Peyer's patch (tissue), 4 donors: ENCODE results near the gene DRD4. TPM values are rescaled to one million over a fixed set of nuclear protein-coding genes. Genes with fewer than 3 reads are reported as not detected.

Source experiments
- DNase-seq, 3 donors: peaks; one replicate each; pipeline ENCODE4 v3.0.0-alpha.2; 2017 to 2019
- H3K27ac ChIP-seq, 4 donors: fragments of 200-600 bp; sonication (generic); one replicate each; pipeline ENCODE4 v1.5.1; 2016 to 2019
- H3K27me3 ChIP-seq, 2 donors: fragments of 200-600 bp; sonication (generic); one replicate each; pipeline ENCODE4 v1.5.1; 2019
- H3K36me3 ChIP-seq, 3 donors: fragments of 200-600 bp; sonication (generic); one replicate each; pipeline ENCODE4 v1.5.1; 2016 to 2019
- H3K4me1 ChIP-seq, 4 donors: fragments of 200-600 bp; sonication (generic); one replicate each; pipeline ENCODE4 v1.5.1; 2016 to 2019
- H3K4me3 ChIP-seq, 4 donors: fragments of 200-600 bp; sonication (generic); 1 replicate in 3 of 4; 2 replicates in 1 of 4; pipeline ENCODE4 v1.5.1; 2016 to 2019; ENCODE audit warnings: mild to moderate bottlenecking in 1 of 4
- H3K9me3 ChIP-seq, 4 donors: fragments of 200-600 bp; sonication (generic); one replicate each; pipeline ENCODE4 v1.5.1; 2016 to 2019; ENCODE audit warnings: mild to moderate bottlenecking in 1 of 4
- CTCF ChIP-seq, 6 experiments: fragments of 450-650 bp in 4 of 6; fragments of 200-600 bp in 2 of 6; sonication (generic) in 1 of 6; IDR thresholded peaks; one replicate each; pipeline ENCODE4 v1.5.1; 2017 to 2019; ENCODE audit warnings: antibody characterized with exemption in 6 of 6, mild to moderate bottlenecking in 3 of 6, moderate library complexity in 1 of 6
- POLR2A ChIP-seq, 2 donors: fragments of 450-650 bp; IDR thresholded peaks; one replicate each; pipeline ENCODE4 v1.5.1; 2017; ENCODE audit warnings: antibody characterized with exemption in 2 of 2, mild to moderate bottlenecking in 2 of 2, moderate library complexity in 2 of 2
- total RNA-seq, 4 donors: library from RNA; depleted of rRNA; stranded (reverse); fragments of >200 nt; gene quantifications; one replicate each; pipeline ENCODE4 v1.1.0, GENCODE V29; 2016

DRD4 gene
- total RNA-seq, 4 donors from 2014 or later, result 1.6 to 3.0 TPM; not detected in 2

- Histone ChIP-seq H3K36me3 (no peaks in the 10 kb centered on the region), H3K27ac (peak overlapping the region in 2 of 4 donors; percentile 5 to 67), H3K4me3 (no peak overlapping the region), H3K9me3 (no peaks in the 10 kb centered on the region), H3K4me1 (no peaks in the 10 kb centered on the region), H3K27me3 (no peaks in the 10 kb centered on the region)
- no peak for DNase-seq
- TF ChIP-seq CTCF (IDR thresholded peaks at IDR 0.05) (no peak), POLR2A (IDR thresholded peaks at IDR 0.05) (no peak)
These were observed 28.7 kb downstream of the DRD4 start for GRCh38 chr11:665704-666281.

GRCh38 chr11:673866-674265 is 36.8 kb downstream of the DRD4 start:
- no peaks in the 10 kb centered on the region for H3K4me1 ChIP-seq
- peaks cover 0 to 59% (median 0%) of the 10 kb centered on the region in 3 donors for H3K36me3 ChIP-seq
- no peak overlapping the region for H3K4me3 ChIP-seq
- H3K27ac ChIP-seq, result no peak overlapping the region
- no peaks in the 10 kb centered on the region for H3K27me3 ChIP-seq
- DNase-seq, result no peak
- no peaks in the 10 kb centered on the region for H3K9me3 ChIP-seq
- TF ChIP-seq POLR2A (IDR thresholded peaks at IDR 0.05) (no peak), CTCF (IDR thresholded peaks at IDR 0.05) (no peak)

GRCh38 chr11:674406-674805 is 37.3 kb downstream of the DRD4 start:
- Histone ChIP-seq H3K9me3 (no peaks in the 10 kb centered on the region), H3K27me3 (no peaks in the 10 kb centered on the region), H3K36me3 (peaks cover 0 to 63% (median 0%) of the 10 kb centered on the region in 3 donors), H3K4me3 (no peak overlapping the region), H3K27ac (no peak overlapping the region), H3K4me1 (no peaks in the 10 kb centered on the region)
- DNase-seq, result no peak
- TF ChIP-seq POLR2A (IDR thresholded peaks at IDR 0.05) (no peak), CTCF (IDR thresholded peaks at IDR 0.05) (no peak)

GRCh38 chr11:678297-678696 is 41.2 kb downstream of the DRD4 start:
- Histone ChIP-seq H3K4me1 (no peaks in the 10 kb centered on the region), H3K27ac (no peak overlapping the region), H3K36me3 (peaks cover 0 to 50% (median 0%) of the 10 kb centered on the region in 3 donors), H3K4me3 (no peak overlapping the region), H3K9me3 (no peaks in the 10 kb centered on the region), H3K27me3 (no peaks in the 10 kb centered on the region)
- no peak for DNase-seq
- TF ChIP-seq CTCF (IDR thresholded peaks at IDR 0.05) (no peak), POLR2A (IDR thresholded peaks at IDR 0.05) (no peak)

- H3K9me3 ChIP-seq, result no peaks in the 10 kb centered on the region
- no peak for TF ChIP-seq POLR2A (IDR thresholded peaks at IDR 0.05)
- TF ChIP-seq CTCF (IDR thresholded peaks at IDR 0.05), result no peak
- DNase-seq, result no peak
- H3K27me3 ChIP-seq, result no peaks in the 10 kb centered on the region
- peaks cover 0 to 50% (median 2%) of the 10 kb centered on the region in 3 donors for H3K36me3 ChIP-seq
- H3K4me1 ChIP-seq, result no peaks in the 10 kb centered on the region
- no peak overlapping the region for H3K27ac ChIP-seq
- no peak overlapping the region for H3K4me3 ChIP-seq
These were observed 42.5 kb downstream of the DRD4 start for GRCh38 chr11:679271-680207.
